Sigmoid colon (tissue), 7 donors: ENCODE data around the gene SLC9A9. TPM values are rescaled to one million over a fixed set of nuclear protein-coding genes. Genes with fewer than 3 reads are reported as not detected.

ENCODE experiments used
- DNase-seq: peaks from one replicate; pipeline ENCODE4 v3.0.0-alpha.2; 2019
- H3K27ac ChIP-seq, 4 donors: fragments of 200-600 bp; sonication (generic); one replicate each; pipeline ENCODE4 v1.5.1; 2016 to 2019; ENCODE audit warnings: mild to moderate bottlenecking in 1 of 4
- H3K27me3 ChIP-seq, 3 donors: fragments of 200-600 bp; sonication (generic); one replicate each; pipeline ENCODE4 v1.5.1; 2019; ENCODE audit warnings: mild to moderate bottlenecking in 1 of 3
- H3K36me3 ChIP-seq, 4 donors: fragments of 200-600 bp; sonication (generic); one replicate each; pipeline ENCODE4 v1.5.1; 2016 to 2019
- H3K4me1 ChIP-seq, 4 donors: fragments of 200-600 bp; sonication (generic); one replicate each; pipeline ENCODE4 v1.5.1; 2017 to 2019
- H3K4me3 ChIP-seq, 4 donors: fragments of 200-600 bp; sonication (generic); one replicate each; pipeline ENCODE4 v1.5.1; 2017 to 2019; ENCODE audit warnings: mild to moderate bottlenecking in 2 of 4, moderate library complexity in 1 of 4
- H3K9me3 ChIP-seq, 4 donors: fragments of 200-600 bp in 3 of 4; sonication (generic) in 3 of 4; one replicate each; pipeline versions ENCODE4 v1.5.1 to v1.6.1; 2013 to 2019
- CTCF ChIP-seq, 4 experiments: fragments of 450-650 bp in 3 of 4; fragments of 200-600 bp in 1 of 4; IDR thresholded peaks; one replicate each; pipeline ENCODE4 v1.5.1; 2016 to 2019; ENCODE audit warnings: antibody characterized with exemption in 4 of 4, mild to moderate bottlenecking in 3 of 4, moderate library complexity in 2 of 4
- EP300 ChIP-seq, 4 donors: sonication (generic); formaldehyde crosslinking; IDR thresholded peaks; one replicate each; pipeline ENCODE4 v1.6.1; 2017; ENCODE audit warnings: antibody characterized with exemption in 4 of 4
- POLR2A ChIP-seq, 2 donors: fragments of 450-650 bp; IDR thresholded peaks; one replicate each; pipeline ENCODE4 v1.6.1; 2016; ENCODE audit warnings: antibody characterized with exemption in 2 of 2, mild to moderate bottlenecking in 2 of 2, moderate library complexity in 2 of 2
- POLR2AphosphoS5 ChIP-seq, 4 donors: sonication (generic); formaldehyde crosslinking; IDR thresholded peaks; one replicate each; pipeline ENCODE4 v1.6.1; 2017; ENCODE audit warnings: antibody characterized with exemption in 4 of 4
- WGBS, 2 donors: extraction: QIAGEN DNeasy Blood & Tissue Kit; methylation state at CpG; one replicate each; pipeline ENCODE4 v1.1.7; 2013; 5-methylcytosine and 5-hydroxymethylcytosine counted together
- intact Hi-C: fragments of 100-400 bp; cut with DNase I; formaldehyde crosslinking; loops from one replicate; pipeline ENCODE4 v1.15.1; 2023
- polyA plus RNA-seq, 3 donors: library from polyadenylated mRNA; stranded (reverse); fragments of 200-250 nt; gene quantifications; one replicate each; pipeline ENCODE4 v1.2.3, GENCODE V29; 2013
- total RNA-seq, 4 donors: library from RNA; depleted of rRNA; stranded (reverse); fragments of >200 nt; gene quantifications; one replicate each; pipeline ENCODE4 v1.1.0, GENCODE V29; 2016
- donor health status: healthy with polysubstance abuse.
- donor health status: Bipolar disorder and iron deficiency.
- donor health status: healthy.

The SLC9A9 gene
- total and polyA plus RNA-seq, 7 donors = 2.4 to 29.9 (median 18.9) TPM

GRCh38 chr3:143479727-143480126 lies 368.5 kb downstream of the SLC9A9 start:
- no peak overlapping the region for H3K4me3 ChIP-seq
- WGBS, 2 donors = 27 to 63% methylated on average over 1 of the region's 1 CpG
- no peaks in the 10 kb centered on the region for H3K36me3 ChIP-seq
- H3K27ac ChIP-seq = no peak overlapping the region
- no peaks in the 10 kb centered on the region for H3K4me1 ChIP-seq
- no peak for TF ChIP-seq CTCF (IDR thresholded peaks at IDR 0.05)
- no peaks in the 10 kb centered on the region for H3K27me3 ChIP-seq
- DNase-seq = no peak
- intact Hi-C loops = no loop called here
- no peaks in the 10 kb centered on the region for H3K9me3 ChIP-seq

- Histone ChIP-seq H3K27ac (no peak overlapping the region), H3K27me3 (no peaks in the 10 kb centered on the region), H3K4me1 (no peaks in the 10 kb centered on the region), H3K4me3 (no peak overlapping the region), H3K36me3 (no peaks in the 10 kb centered on the region), H3K9me3 (no peaks in the 10 kb centered on the region)
- no peak for DNase-seq
- WGBS, 2 donors = 46 to 54% methylated on average over 3 of the region's 3 CpGs
- intact Hi-C loops = no loop called here
- TF ChIP-seq POLR2A (IDR thresholded peaks at IDR 0.05) (no peak), EP300 (IDR thresholded peaks at IDR 0.05) (no peak), POLR2AphosphoS5 (IDR thresholded peaks at IDR 0.05) (no peak), CTCF (IDR thresholded peaks at IDR 0.05) (no peak)
These were observed 370.1 kb downstream of the SLC9A9 start for GRCh38 chr3:143478115-143478693.

GRCh38 chr3:143476965-143477640 lies 371.2 kb downstream of the SLC9A9 start:
- H3K27me3 ChIP-seq = no peaks in the 10 kb centered on the region
- H3K27ac ChIP-seq = no peak overlapping the region
- intact Hi-C loops = loop anchor here (2.0 kb wide), 1 partner anchor 46 kb away; no protein-coding TSS in a partner anchor
- H3K4me3 ChIP-seq = no peak overlapping the region
- 88 to 93% methylated on average over 7 of the region's 7 CpGs for WGBS, 2 donors
- no peaks in the 10 kb centered on the region for H3K9me3 ChIP-seq
- no peaks in the 10 kb centered on the region for H3K4me1 ChIP-seq
- no peak for DNase-seq
- no peak for TF ChIP-seq EP300 (IDR thresholded peaks at IDR 0.05)
- TF ChIP-seq POLR2A (IDR thresholded peaks at IDR 0.05) = no peak
- no peak for TF ChIP-seq CTCF (IDR thresholded peaks at IDR 0.05)
- no peak for TF ChIP-seq POLR2AphosphoS5 (IDR thresholded peaks at IDR 0.05)
- no peaks in the 10 kb centered on the region for H3K36me3 ChIP-seq

- intact Hi-C loops = loop anchor here (2.0 kb wide), 1 partner anchor 47 kb away; no protein-coding TSS in a partner anchor
- TF ChIP-seq EP300 (IDR thresholded peaks at IDR 0.05) (no peak), POLR2A (IDR thresholded peaks at IDR 0.05) (no peak), CTCF (IDR thresholded peaks at IDR 0.05) (no peak), POLR2AphosphoS5 (IDR thresholded peaks at IDR 0.05) (no peak)
These were observed 372.3 kb downstream of the SLC9A9 start for GRCh38 chr3:143475981-143476380.

More at GRCh38 chr3:143475981-143476380, 372.3 kb downstream of the SLC9A9 start:
- no peaks in the 10 kb centered on the region for H3K27me3 ChIP-seq
- H3K36me3 ChIP-seq = no peaks in the 10 kb centered on the region
- DNase-seq = no peak
- H3K4me1 ChIP-seq = no peaks in the 10 kb centered on the region
- WGBS, 2 donors = 82 to 85% methylated on average over 3 of the region's 3 CpGs
- H3K27ac ChIP-seq = no peak overlapping the region
- H3K9me3 ChIP-seq = no peaks in the 10 kb centered on the region
- H3K4me3 ChIP-seq = no peak overlapping the region
